IMR-90 (cell line): ENCODE measurements around the gene NIPAL1. TPM values are rescaled to one million over a fixed set of nuclear protein-coding genes. Genes with fewer than 3 reads are reported as not detected.

Source experiments
- ATAC-seq: fragments of 200-7000 bp; cut with Tn5 transposase; 2 replicates; pipeline ENCODE4 v1.9.1; 2020; ENCODE audit warnings: low read depth, mild to moderate bottlenecking, moderate library complexity
- BruUV-seq: library from RNA; stranded (reverse); fragments of 400-500 nt; replicated peaks from 2 replicates; lab custom pipeline; 2021; lab: Mats Ljungman, UMichigan
- CTCF ChIA-PET: fragments of 300-600 bp; formaldehyde crosslinking; extraction: SDS; loops from one replicate; lab custom pipeline; 2021; ENCODE audit warnings: antibody characterized with exemption; lab: Yijun Ruan, JAX
- POLR2A ChIA-PET: fragments of 300-600 bp; sonication (Branson Sonifier 250); formaldehyde crosslinking; loops from one replicate; lab custom pipeline; 2022; ENCODE audit warnings: antibody characterized with exemption; ENCODE audit not compliant: unreplicated experiment; lab: Charles Lee
- DNase-seq: peaks from one replicate; pipeline ENCODE4 v3.0.0; 2013
- H2AFZ ChIP-seq: replicated peaks from 2 replicates; pipeline ENCODE3; 2013; ENCODE audit warnings: low read length, mild to moderate bottlenecking; ENCODE audit not compliant: poor library complexity
- H2AK5ac ChIP-seq: 2 replicates; pipeline ENCODE4 v1.6.1; 2013; ENCODE audit warnings: low read depth, low read length, inconsistent platforms
- H2AK9ac ChIP-seq: replicated peaks from 2 replicates; pipeline ENCODE3; 2013; ENCODE audit warnings: mild to moderate bottlenecking, low read depth, low read length, moderate library complexity; ENCODE audit not compliant: poor library complexity
- H2BK120ac ChIP-seq: 2 replicates; pipeline ENCODE4 v1.6.1; 2013; ENCODE audit warnings: low read depth, low read length, inconsistent platforms
- H2BK15ac ChIP-seq: 3 replicates; pipeline ENCODE4 v1.6.1; 2013; ENCODE audit warnings: low read depth, low read length, inconsistent platforms
- H2BK20ac ChIP-seq: 2 replicates; pipeline ENCODE4 v1.6.1; 2013; ENCODE audit warnings: low read depth, mild to moderate bottlenecking, inconsistent platforms, low read length, moderate library complexity
- H2BK5ac ChIP-seq: 2 replicates; pipeline ENCODE4 v1.6.1; 2013; ENCODE audit warnings: mild to moderate bottlenecking, low read depth, low read length, inconsistent platforms; ENCODE audit not compliant: poor library complexity, severe bottlenecking
- H3K14ac ChIP-seq: replicated peaks from 2 replicates; pipeline ENCODE4 v1.6.1; 2013; ENCODE audit warnings: low read depth, low read length, inconsistent platforms
- H3K18ac ChIP-seq: 2 replicates; pipeline ENCODE4 v1.6.1; 2013; ENCODE audit warnings: low read depth, low read length, control low read depth
- H3K23ac ChIP-seq: 2 replicates; pipeline ENCODE4 v1.6.1; 2013; ENCODE audit warnings: low read depth, low read length, inconsistent platforms
- H3K27ac ChIP-seq: 2 replicates; pipeline ENCODE4 v1.5.1; 2013; ENCODE audit warnings: mild to moderate bottlenecking, control low read depth, low read length; ENCODE audit not compliant: insufficient read depth
- H3K27me3 ChIP-seq: 2 replicates; pipeline ENCODE4 v1.6.1; 2013; ENCODE audit warnings: low read length; ENCODE audit not compliant: control insufficient read depth, insufficient read depth
- H3K36me3 ChIP-seq: 2 replicates; pipeline ENCODE4 v1.6.1; 2013; ENCODE audit warnings: low read length, mixed read lengths; ENCODE audit not compliant: control insufficient read depth, insufficient read depth
- H3K4ac ChIP-seq: 2 replicates; pipeline ENCODE4 v1.6.1; 2013; ENCODE audit warnings: low read depth, low read length, inconsistent platforms
- H3K4me1 ChIP-seq: 2 replicates; pipeline ENCODE4 v1.6.1; 2013; ENCODE audit warnings: low read length, mixed read lengths; ENCODE audit not compliant: control insufficient read depth, insufficient read depth
- H3K4me2 ChIP-seq: 2 replicates; pipeline ENCODE4 v1.6.1; 2013; ENCODE audit warnings: low read depth, mild to moderate bottlenecking, control low read depth, low read length, moderate library complexity
- H3K4me3 ChIP-seq: 2 replicates; pipeline ENCODE4 v1.5.1; 2013; ENCODE audit warnings: low read depth, mild to moderate bottlenecking, control low read depth, low read length, moderate library complexity; ENCODE audit not compliant: insufficient read depth
- H3K56ac ChIP-seq: 2 replicates; pipeline ENCODE4 v1.6.1; 2013; ENCODE audit warnings: low read length, inconsistent platforms; ENCODE audit not compliant: insufficient read depth; ENCODE audit errors: extremely low read depth
- H3K79me1 ChIP-seq, 2 experiments: 2 replicates each; pipeline ENCODE4 v1.6.1; 2013; ENCODE audit warnings: low read length in 2 of 2, inconsistent platforms in 1 of 2, low read depth in 1 of 2
- H3K9ac ChIP-seq: 2 replicates; pipeline ENCODE4 v1.6.1; 2013; ENCODE audit warnings: low read depth, low read length, control low read depth
- H3K9me1 ChIP-seq: 2 replicates; pipeline ENCODE4 v1.6.1; 2013; ENCODE audit warnings: low read length, inconsistent platforms; ENCODE audit not compliant: insufficient read depth
- H3K9me3 ChIP-seq: 2 replicates; pipeline ENCODE4 v1.6.1; 2013; ENCODE audit warnings: low read length; ENCODE audit not compliant: control insufficient read depth, insufficient read depth
- H4K20me1 ChIP-seq: 2 replicates; pipeline ENCODE4 v1.6.1; 2013; ENCODE audit warnings: low read length, inconsistent platforms; ENCODE audit not compliant: insufficient read depth
- H4K5ac ChIP-seq: 2 replicates; pipeline ENCODE4 v1.6.1; 2013; ENCODE audit warnings: mild to moderate bottlenecking, low read depth, low read length, control low read depth
- H4K8ac ChIP-seq, 2 experiments: 2 replicates each; pipeline ENCODE4 v1.6.1; 2013; ENCODE audit warnings: low read depth in 2 of 2, low read length in 2 of 2, control low read depth in 1 of 2, inconsistent platforms in 1 of 2
- H4K91ac ChIP-seq: 2 replicates; pipeline ENCODE4 v1.6.1; 2013; ENCODE audit warnings: low read depth, low read length, inconsistent platforms; ENCODE audit not compliant: insufficient read depth
- BHLHE40 ChIP-seq: fragments of 150-350 bp; IDR thresholded peaks from 2 replicates; pipeline ENCODE4 v1.6.1; 2016; ENCODE audit warnings: mild to moderate bottlenecking, low read depth, low read length
- CEBPB ChIP-seq: IDR thresholded peaks from 2 replicates; pipeline ENCODE4 v1.6.1; 2012; ENCODE audit warnings: low read depth, low read length, improper control_type of control experiment
- CHD1 ChIP-seq: IDR thresholded peaks from 2 replicates; pipeline ENCODE4 v1.6.1; 2012; ENCODE audit warnings: low read depth, low read length, improper control_type of control experiment
- FOS ChIP-seq: fragments of 150-350 bp; IDR thresholded peaks from 2 replicates; pipeline ENCODE4 v1.6.1; 2016; ENCODE audit warnings: low read depth, low read length
- MAFK ChIP-seq: IDR thresholded peaks from 2 replicates; pipeline ENCODE4 v1.6.1; 2012; ENCODE audit warnings: low read depth, low read length, improper control_type of control experiment
- MAZ ChIP-seq: IDR thresholded peaks from 2 replicates; pipeline ENCODE4 v1.6.1; 2012; ENCODE audit warnings: low read depth, mild to moderate bottlenecking, low read length, improper control_type of control experiment, moderate library complexity, borderline replicate concordance
- MXI1 ChIP-seq: IDR thresholded peaks from 2 replicates; pipeline ENCODE4 v1.6.1; 2012; ENCODE audit warnings: low read depth, mild to moderate bottlenecking, low read length, moderate library complexity, borderline replicate concordance
- NFE2L2 ChIP-seq: fragments of 150-350 bp; IDR thresholded peaks from 2 replicates; pipeline ENCODE4 v1.6.1; 2016; ENCODE audit warnings: low read depth, mild to moderate bottlenecking, low read length
- POLR2A ChIP-seq: IDR thresholded peaks from 2 replicates; pipeline ENCODE4 v1.6.1; 2012; ENCODE audit warnings: mild to moderate bottlenecking, low read depth, low read length
- RAD21 ChIP-seq: IDR thresholded peaks from 2 replicates; pipeline ENCODE4 v1.6.1; 2012; ENCODE audit warnings: low read length, improper control_type of control experiment
- RCOR1 ChIP-seq: IDR thresholded peaks from 2 replicates; pipeline ENCODE4 v1.6.1; 2012; ENCODE audit warnings: mild to moderate bottlenecking, low read length, improper control_type of control experiment; ENCODE audit not compliant: insufficient replicate concordance
- RFX5 ChIP-seq: IDR thresholded peaks from 2 replicates; pipeline ENCODE4 v1.8.0; 2012; ENCODE audit warnings: low read depth, mild to moderate bottlenecking, low read length, moderate library complexity
- SMC3 ChIP-seq: fragments of 150-350 bp; IDR thresholded peaks from 2 replicates; pipeline ENCODE4 v1.6.1; 2016; ENCODE audit warnings: low read depth, mild to moderate bottlenecking, antibody characterized with exemption, low read length, moderate library complexity
- WGBS, 2 experiments: methylation state at CpG; one replicate each; pipeline versions ENCODE4 v1.1.5 to v1.1.7; 2013; ENCODE audit warnings: missing lambda C conversion rate in 2 of 2; ENCODE audit not compliant: insufficient read length in 1 of 2; ENCODE audit errors: extremely low coverage in 2 of 2; 5-methylcytosine and 5-hydroxymethylcytosine counted together
- dilution Hi-C: fragments of 300-500 bp; cut with HindIII; formaldehyde crosslinking; loops from one replicate; pipeline ENCODE4 v1.14.3; 2018; ENCODE audit warnings: low sequenced_read_pairs; ENCODE audit not compliant: unreplicated experiment
- in situ Hi-C: fragments of 300-500 bp; cut with MboI; formaldehyde crosslinking; loops from 3 replicates; pipeline ENCODE4 v1.14.3; 2019; ENCODE audit warnings: low sequenced_read_pairs, inconsistent platforms, mixed read lengths
- intact Hi-C: fragments of 100-400 bp; cut with micrococcal nuclease; formaldehyde crosslinking; loops from 2 replicates; pipeline ENCODE4 v1.10.0; 2022
- polyA plus RNA-seq, 3 experiments: library from polyadenylated mRNA; depleted of rRNA; stranded (reverse); fragments of >200 nt; gene quantifications; 2 replicates each; pipeline ENCODE4 v1.2.3, GENCODE V29; 2012; ENCODE audit warnings: low replicate concordance in 1 of 3
- total RNA-seq: library from RNA; depleted of rRNA; stranded (reverse); fragments of >200 nt; gene quantifications from 2 replicates; pipeline ENCODE4 v1.2.3, GENCODE V29; 2012
- TF ChIP-seq, protein P1 (sequence below): fragments of 150-350 bp; IDR thresholded peaks from 2 replicates; pipeline ENCODE4 v1.6.1; 2017; ENCODE audit warnings: mild to moderate bottlenecking, antibody characterized with exemption, low read length, low read depth
- TF ChIP-seq, protein P2 (sequence below): fragments of 150-350 bp; IDR thresholded peaks from 2 replicates; pipeline ENCODE4 v1.6.1; 2016; ENCODE audit warnings: low read depth, mild to moderate bottlenecking, low read length, moderate library complexity, borderline replicate concordance
- TF ChIP-seq, protein P3 (sequence below): conservative IDR thresholded peaks from 2 replicates; pipeline ENCODE4 v1.5.1; 2012; ENCODE audit warnings: mild to moderate bottlenecking, low read depth, low read length, improper control_type of control experiment

Gene NIPAL1
- total and polyA plus RNA-seq, 2 of the 4 experiments (the other 2 are of a cell fraction): 0.89 to 1.1 TPM

DNA sequence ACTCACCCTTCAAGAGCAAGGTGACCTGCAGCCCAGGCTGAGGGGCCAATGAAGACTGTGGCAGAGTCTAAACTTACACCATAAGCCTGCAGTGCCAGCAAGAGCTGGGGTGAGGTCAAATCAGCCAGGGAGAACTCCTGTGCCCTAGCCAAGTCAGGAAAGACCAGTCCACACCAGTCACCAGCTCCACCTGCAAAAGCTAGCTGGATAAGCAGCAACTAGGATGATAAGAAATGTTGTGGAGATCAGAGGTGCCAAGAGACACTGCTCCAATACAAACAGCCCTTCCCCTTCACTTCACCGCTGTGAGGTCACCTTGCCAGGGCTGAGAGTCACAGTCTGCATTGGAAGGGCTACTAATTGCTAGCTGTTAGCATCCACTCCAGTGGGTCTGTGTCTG, 31.3 kb downstream of the NIPAL1 start:
- WGBS, 2 experiments: no CpG with 5 or more reads among the region's 1 CpG
- Histone ChIP-seq H2BK120ac (no peak overlapping the region), H2BK5ac (no peak overlapping the region), H3K9ac (no peak overlapping the region), H3K4me1 (no peaks in the 10 kb centered on the region), H2AFZ (peak overlapping the region; percentile 39), H3K4ac (no peak overlapping the region), H3K36me3 (no peaks in the 10 kb centered on the region), H3K9me3 (no peaks in the 10 kb centered on the region), H2BK15ac (no peak overlapping the region), H2AK5ac (no peak overlapping the region), H3K4me3 (no peak overlapping the region), H4K8ac (no peak overlapping the region), H2BK20ac (no peak overlapping the region), H3K79me1 (no peaks in the 10 kb centered on the region), H3K4me2 (no peak overlapping the region), H3K27me3 (peaks cover 6% of the 10 kb centered on the region), H3K18ac (no peak overlapping the region), H3K56ac (no peak overlapping the region), H3K27ac (no peak overlapping the region), H4K5ac (no peak overlapping the region), H3K23ac (no peak overlapping the region), H4K91ac (no peak overlapping the region), H2AK9ac (no peak overlapping the region), H3K9me1 (no peaks in the 10 kb centered on the region), H4K20me1 (no peaks in the 10 kb centered on the region), H3K14ac (no peak overlapping the region)
- TF ChIP-seq RAD21 (no peak), SMC3 (no peak), RCOR1 (no peak), CEBPB (no peak), CHD1 (no peak), FOS (no peak), POLR2A (no peak), MXI1 (no peak), BHLHE40 (no peak), MAFK (no peak), MAZ (no peak), RFX5 (no peak), NFE2L2 (no peak)
- TF ChIP-seq, protein P1, sequence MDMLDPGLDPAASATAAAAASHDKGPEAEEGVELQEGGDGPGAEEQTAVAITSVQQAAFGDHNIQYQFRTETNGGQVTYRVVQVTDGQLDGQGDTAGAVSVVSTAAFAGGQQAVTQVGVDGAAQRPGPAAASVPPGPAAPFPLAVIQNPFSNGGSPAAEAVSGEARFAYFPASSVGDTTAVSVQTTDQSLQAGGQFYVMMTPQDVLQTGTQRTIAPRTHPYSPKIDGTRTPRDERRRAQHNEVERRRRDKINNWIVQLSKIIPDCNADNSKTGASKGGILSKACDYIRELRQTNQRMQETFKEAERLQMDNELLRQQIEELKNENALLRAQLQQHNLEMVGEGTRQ: no peak
- TF ChIP-seq, protein P2, sequence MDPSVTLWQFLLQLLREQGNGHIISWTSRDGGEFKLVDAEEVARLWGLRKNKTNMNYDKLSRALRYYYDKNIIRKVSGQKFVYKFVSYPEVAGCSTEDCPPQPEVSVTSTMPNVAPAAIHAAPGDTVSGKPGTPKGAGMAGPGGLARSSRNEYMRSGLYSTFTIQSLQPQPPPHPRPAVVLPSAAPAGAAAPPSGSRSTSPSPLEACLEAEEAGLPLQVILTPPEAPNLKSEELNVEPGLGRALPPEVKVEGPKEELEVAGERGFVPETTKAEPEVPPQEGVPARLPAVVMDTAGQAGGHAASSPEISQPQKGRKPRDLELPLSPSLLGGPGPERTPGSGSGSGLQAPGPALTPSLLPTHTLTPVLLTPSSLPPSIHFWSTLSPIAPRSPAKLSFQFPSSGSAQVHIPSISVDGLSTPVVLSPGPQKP: no peak
- TF ChIP-seq, protein P3, sequence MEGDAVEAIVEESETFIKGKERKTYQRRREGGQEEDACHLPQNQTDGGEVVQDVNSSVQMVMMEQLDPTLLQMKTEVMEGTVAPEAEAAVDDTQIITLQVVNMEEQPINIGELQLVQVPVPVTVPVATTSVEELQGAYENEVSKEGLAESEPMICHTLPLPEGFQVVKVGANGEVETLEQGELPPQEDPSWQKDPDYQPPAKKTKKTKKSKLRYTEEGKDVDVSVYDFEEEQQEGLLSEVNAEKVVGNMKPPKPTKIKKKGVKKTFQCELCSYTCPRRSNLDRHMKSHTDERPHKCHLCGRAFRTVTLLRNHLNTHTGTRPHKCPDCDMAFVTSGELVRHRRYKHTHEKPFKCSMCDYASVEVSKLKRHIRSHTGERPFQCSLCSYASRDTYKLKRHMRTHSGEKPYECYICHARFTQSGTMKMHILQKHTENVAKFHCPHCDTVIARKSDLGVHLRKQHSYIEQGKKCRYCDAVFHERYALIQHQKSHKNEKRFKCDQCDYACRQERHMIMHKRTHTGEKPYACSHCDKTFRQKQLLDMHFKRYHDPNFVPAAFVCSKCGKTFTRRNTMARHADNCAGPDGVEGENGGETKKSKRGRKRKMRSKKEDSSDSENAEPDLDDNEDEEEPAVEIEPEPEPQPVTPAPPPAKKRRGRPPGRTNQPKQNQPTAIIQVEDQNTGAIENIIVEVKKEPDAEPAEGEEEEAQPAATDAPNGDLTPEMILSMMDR: no peak
- no TSS peak for BruUV-seq
- CTCF ChIA-PET: no interaction called here
- intact Hi-C loops (no loop called here), dilution Hi-C loops (no loop called here), in situ Hi-C loops (no loop called here)
- ATAC-seq: no peak
- DNase-seq: no peak
- POLR2A ChIA-PET: no interaction called here
